Glomerular visceral epithelial cell (primary cell): ENCODE results near the gene PCDHGA5.
"Not testable (repeated sequence)": the region's sequence is repeated elsewhere in the genome, so short reads cannot be mapped to it uniquely, and the experiment has no call there.

Source experiments
- DNase-seq: peaks from one replicate; pipeline ENCODE4 v3.0.0-alpha.2; 2016; ENCODE audit errors: extremely low spot score

Gene PCDHGA5

GRCh38 chr5:141414548-141415274, 50.7 kb downstream of the PCDHGA5 start:
- not testable (repeated sequence) for DNase-seq

GRCh38 chr5:141415275-141415618, 51.3 kb downstream of the PCDHGA5 start:
- DNase-seq: not testable (repeated sequence)
